Osteoblast (primary cell): Measurements from ENCODE around the gene OASL. TPM values are rescaled to one million over a fixed set of nuclear protein-coding genes. Genes with fewer than 3 reads are reported as not detected.
A peak's percentile ranks its signal among the peaks of the same experiment; 100 is the strongest.

Experiments
- DNase-seq: peaks from one replicate; pipeline ENCODE4 v3.0.0; 2011; ENCODE audit warnings: low spot score, mixed read lengths; ENCODE audit not compliant: insufficient read length; ENCODE audit errors: missing footprints
- H2AFZ ChIP-seq: 2 replicates; pipeline ENCODE4 v1.6.0; 2011; ENCODE audit warnings: mild to moderate bottlenecking, low read length
- H3K27ac ChIP-seq: 2 replicates; pipeline ENCODE4 v1.5.1; 2011; ENCODE audit warnings: mild to moderate bottlenecking, low read depth, low read length, moderate library complexity
- H3K27me3 ChIP-seq: 2 replicates; pipeline ENCODE4 v1.6.0; 2012; ENCODE audit warnings: mild to moderate bottlenecking, control low read depth, inconsistent platforms, low read length, moderate library complexity; ENCODE audit not compliant: insufficient read depth
- H3K36me3 ChIP-seq: 2 replicates; pipeline ENCODE4 v1.5.1; 2011; ENCODE audit warnings: mild to moderate bottlenecking, low read length, control low read depth, moderate library complexity; ENCODE audit not compliant: insufficient read depth
- H3K4me1 ChIP-seq: 2 replicates; pipeline ENCODE4 v1.5.1; 2011; ENCODE audit warnings: mild to moderate bottlenecking, low read length, control low read depth, moderate library complexity; ENCODE audit not compliant: insufficient read depth
- H3K4me2 ChIP-seq: 2 replicates; pipeline ENCODE4 v1.6.0; 2011; ENCODE audit warnings: mild to moderate bottlenecking, low read length; ENCODE audit not compliant: insufficient read depth
- H3K4me3 ChIP-seq: fragments of 200-600 bp; sonication (generic); 3 replicates; pipeline ENCODE4 v1.5.1; 2012; ENCODE audit warnings: mild to moderate bottlenecking, low read length, inconsistent platforms; ENCODE audit not compliant: insufficient read depth
- H3K79me2 ChIP-seq: 2 replicates; pipeline ENCODE4 v1.6.0; 2012; ENCODE audit warnings: mild to moderate bottlenecking, low read length, control low read depth, inconsistent platforms; ENCODE audit not compliant: insufficient read depth
- H3K9me3 ChIP-seq: 2 replicates; pipeline ENCODE4 v1.5.1; 2011; ENCODE audit warnings: low read depth, low read length, control low read depth
- H4K20me1 ChIP-seq: 2 replicates; pipeline ENCODE4 v1.6.0; 2012; ENCODE audit warnings: mild to moderate bottlenecking, low read length, control low read depth; ENCODE audit not compliant: insufficient read depth
- total RNA-seq: library from RNA; depleted of rRNA; stranded (reverse); fragments of >200 nt; gene quantifications from 2 replicates; pipeline ENCODE4 v1.2.3, GENCODE V29; 2012
- TF ChIP-seq, protein P1 (sequence below): IDR thresholded peaks from 2 replicates; pipeline ENCODE4 v1.5.1; 2011; ENCODE audit warnings: mild to moderate bottlenecking, low read depth, low read length, moderate library complexity; ENCODE audit errors: extremely low read depth

OASL gene
- total RNA-seq, 1 donor, result 0.72 TPM

- Histone ChIP-seq H3K4me1 (peaks cover 5% of the 10 kb centered on the region), H3K36me3 (peaks cover 14% of the 10 kb centered on the region), H3K79me2 (no peaks in the 10 kb centered on the region), H3K4me2 (no peak overlapping the region), H3K9me3 (no peaks in the 10 kb centered on the region), H4K20me1 (no peaks in the 10 kb centered on the region), H3K4me3 (no peak overlapping the region), H3K27ac (no peak overlapping the region), H2AFZ (no peak overlapping the region), H3K27me3 (peaks cover 6% of the 10 kb centered on the region)
- DNase-seq, result peak; percentile 92
- TF ChIP-seq, protein P1, sequence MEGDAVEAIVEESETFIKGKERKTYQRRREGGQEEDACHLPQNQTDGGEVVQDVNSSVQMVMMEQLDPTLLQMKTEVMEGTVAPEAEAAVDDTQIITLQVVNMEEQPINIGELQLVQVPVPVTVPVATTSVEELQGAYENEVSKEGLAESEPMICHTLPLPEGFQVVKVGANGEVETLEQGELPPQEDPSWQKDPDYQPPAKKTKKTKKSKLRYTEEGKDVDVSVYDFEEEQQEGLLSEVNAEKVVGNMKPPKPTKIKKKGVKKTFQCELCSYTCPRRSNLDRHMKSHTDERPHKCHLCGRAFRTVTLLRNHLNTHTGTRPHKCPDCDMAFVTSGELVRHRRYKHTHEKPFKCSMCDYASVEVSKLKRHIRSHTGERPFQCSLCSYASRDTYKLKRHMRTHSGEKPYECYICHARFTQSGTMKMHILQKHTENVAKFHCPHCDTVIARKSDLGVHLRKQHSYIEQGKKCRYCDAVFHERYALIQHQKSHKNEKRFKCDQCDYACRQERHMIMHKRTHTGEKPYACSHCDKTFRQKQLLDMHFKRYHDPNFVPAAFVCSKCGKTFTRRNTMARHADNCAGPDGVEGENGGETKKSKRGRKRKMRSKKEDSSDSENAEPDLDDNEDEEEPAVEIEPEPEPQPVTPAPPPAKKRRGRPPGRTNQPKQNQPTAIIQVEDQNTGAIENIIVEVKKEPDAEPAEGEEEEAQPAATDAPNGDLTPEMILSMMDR, result no peak
Measured at GRCh38 chr12:120999191-121000120, 39.6 kb downstream of the OASL start.

DNA sequence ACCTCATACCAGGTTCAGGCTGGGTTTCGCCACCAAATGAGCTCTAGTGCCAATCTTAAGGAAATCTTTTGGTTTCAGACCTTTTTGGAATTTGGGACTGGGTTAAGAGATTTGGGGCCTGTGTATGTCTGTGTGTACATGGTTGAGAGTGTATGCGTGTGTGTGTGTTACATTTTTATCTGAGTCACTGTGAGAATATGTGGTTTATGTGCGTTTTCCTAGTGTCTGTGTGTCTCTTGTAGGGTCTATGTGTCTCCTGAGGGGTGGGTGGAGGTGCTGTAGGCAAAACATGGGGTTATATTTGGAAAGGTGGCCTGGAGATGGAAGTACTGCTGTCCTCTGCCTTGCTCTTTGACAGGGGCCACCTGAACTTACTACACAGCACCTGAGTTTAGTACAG, 40.6 kb downstream of the OASL start:
- H3K4me2 ChIP-seq, result no peak overlapping the region
- TF ChIP-seq, protein P1, result no peak
- no peak for DNase-seq

DNA sequence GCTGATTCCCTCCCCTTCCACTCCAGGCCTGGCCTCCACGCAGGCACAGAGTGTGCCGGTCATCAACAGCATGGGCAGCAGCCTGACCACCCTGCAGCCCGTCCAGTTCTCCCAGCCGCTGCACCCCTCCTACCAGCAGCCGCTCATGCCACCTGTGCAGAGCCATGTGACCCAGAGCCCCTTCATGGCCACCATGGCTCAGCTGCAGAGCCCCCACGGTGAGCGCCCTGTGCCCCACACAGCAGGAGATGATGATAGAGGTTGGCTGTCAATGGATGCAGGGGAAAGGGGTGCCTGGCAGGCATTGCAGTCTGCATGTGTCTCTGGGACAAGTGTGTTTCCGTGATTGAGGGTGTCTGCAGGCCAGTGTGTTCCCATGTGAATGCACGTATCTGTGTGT, 41.6 kb downstream of the OASL start:
- H4K20me1 ChIP-seq, result no peaks in the 10 kb centered on the region
- H2AFZ ChIP-seq, result no peak overlapping the region
- H3K4me1 ChIP-seq, result peaks cover 5% of the 10 kb centered on the region
- peak; percentile 70 for DNase-seq
- H3K4me2 ChIP-seq, result no peak overlapping the region
- no peak overlapping the region for H3K4me3 ChIP-seq
- TF ChIP-seq, protein P1, result no peak
- no peaks in the 10 kb centered on the region for H3K9me3 ChIP-seq
- H3K79me2 ChIP-seq, result no peaks in the 10 kb centered on the region
- H3K27me3 ChIP-seq, result peaks cover 12% of the 10 kb centered on the region
- no peaks in the 10 kb centered on the region for H3K36me3 ChIP-seq
- H3K27ac ChIP-seq, result no peak overlapping the region

More for the DNA sequence above, 40.6 kb downstream of the OASL start:
- no peaks in the 10 kb centered on the region for H4K20me1 ChIP-seq
- no peak overlapping the region for H2AFZ ChIP-seq
- peaks cover 4% of the 10 kb centered on the region for H3K36me3 ChIP-seq
- peaks cover 12% of the 10 kb centered on the region for H3K27me3 ChIP-seq
- H3K4me3 ChIP-seq, result no peak overlapping the region
- H3K9me3 ChIP-seq, result no peaks in the 10 kb centered on the region
- no peaks in the 10 kb centered on the region for H3K79me2 ChIP-seq
- no peak overlapping the region for H3K27ac ChIP-seq
- peaks cover 5% of the 10 kb centered on the region for H3K4me1 ChIP-seq

GRCh38 chr12:120996133-120996746, 42.8 kb downstream of the OASL start:
- H4K20me1 ChIP-seq, result no peaks in the 10 kb centered on the region
- peaks cover 5% of the 10 kb centered on the region for H3K4me1 ChIP-seq
- DNase-seq, result peak; percentile 72
- H3K27ac ChIP-seq, result no peak overlapping the region
- no peak overlapping the region for H3K4me2 ChIP-seq
- peaks cover 16% of the 10 kb centered on the region for H3K27me3 ChIP-seq
- no peaks in the 10 kb centered on the region for H3K79me2 ChIP-seq
- TF ChIP-seq, protein P1, result no peak
- no peak overlapping the region for H2AFZ ChIP-seq
- H3K9me3 ChIP-seq, result no peaks in the 10 kb centered on the region
- H3K36me3 ChIP-seq, result no peaks in the 10 kb centered on the region
- H3K4me3 ChIP-seq, result no peak overlapping the region
